Mesenchymal stem cell (in vitro differentiated cells and primary cell): ENCODE results near the gene NRROS.

Experiments used
- DNase-seq: peaks from one replicate; pipeline ENCODE4 v3.0.0-alpha.2; 2013
- H2AFZ ChIP-seq: one replicate; pipeline ENCODE4 v1.6.1; 2013; ENCODE audit warnings: low read depth, mild to moderate bottlenecking, control low read depth, inconsistent platforms, low read length, moderate library complexity
- H2AK5ac ChIP-seq: 2 replicates; pipeline ENCODE4 v1.6.1; 2013; ENCODE audit warnings: low read length, moderate library complexity, mild to moderate bottlenecking, inconsistent platforms; ENCODE audit not compliant: severe bottlenecking
- H2BK120ac ChIP-seq: one replicate; pipeline ENCODE4 v1.6.1; 2013; ENCODE audit warnings: low read depth, mild to moderate bottlenecking, inconsistent platforms, low read length, moderate library complexity
- H2BK12ac ChIP-seq, 2 experiments: one replicate each; pipeline ENCODE4 v1.6.1; 2013; ENCODE audit warnings: inconsistent platforms in 2 of 2, low read length in 2 of 2, mild to moderate bottlenecking in 2 of 2, moderate library complexity in 2 of 2, control low read depth in 1 of 2
- H2BK15ac ChIP-seq: one replicate; pipeline ENCODE4 v1.6.1; 2013; ENCODE audit warnings: mild to moderate bottlenecking, low read depth, inconsistent platforms; ENCODE audit not compliant: poor library complexity, severe bottlenecking
- H2BK5ac ChIP-seq: 2 replicates; pipeline ENCODE4 v1.6.1; 2013; ENCODE audit warnings: low read depth, mild to moderate bottlenecking, low read length, control low read depth, inconsistent platforms; ENCODE audit not compliant: poor library complexity, severe bottlenecking
- H3K14ac ChIP-seq, 2 experiments: one replicate each; pipeline ENCODE4 v1.6.1; 2013; ENCODE audit warnings: inconsistent platforms in 2 of 2, low read length in 2 of 2, control low read depth in 1 of 2, mild to moderate bottlenecking in 1 of 2, moderate library complexity in 1 of 2
- H3K18ac ChIP-seq, 2 experiments: one replicate each; pipeline ENCODE4 v1.6.1; 2013; ENCODE audit warnings: inconsistent platforms in 2 of 2, low read length in 2 of 2, control low read depth in 1 of 2, low read depth in 1 of 2, mild to moderate bottlenecking in 1 of 2
- H3K23ac ChIP-seq, 2 experiments: one replicate each; pipeline ENCODE4 v1.6.1; 2013; ENCODE audit warnings: inconsistent platforms in 2 of 2, low read length in 2 of 2, mild to moderate bottlenecking in 2 of 2, moderate library complexity in 2 of 2, control low read depth in 1 of 2
- H3K27ac ChIP-seq: 2 replicates; pipeline ENCODE4 v1.5.1; 2013; ENCODE audit warnings: mild to moderate bottlenecking, moderate library complexity, low read length, control low read depth, inconsistent platforms; ENCODE audit not compliant: poor library complexity, severe bottlenecking
- H3K27me3 ChIP-seq, 2 experiments: 2 replicates each; pipeline versions ENCODE4 v1.6.1 to v1.7.0; 2013; ENCODE audit warnings: low read length in 2 of 2, mild to moderate bottlenecking in 2 of 2, moderate library complexity in 2 of 2, control low read depth in 1 of 2, inconsistent platforms in 1 of 2; ENCODE audit not compliant: control insufficient read depth in 1 of 2, insufficient read depth in 1 of 2
- H3K36me3 ChIP-seq, 2 experiments: 2 replicates each; pipeline versions ENCODE4 v1.6.1 to v1.7.0; 2013; ENCODE audit warnings: low read length in 2 of 2, control low read depth in 1 of 2, inconsistent platforms in 1 of 2, low read depth in 1 of 2, mild to moderate bottlenecking in 1 of 2; ENCODE audit not compliant: insufficient read depth in 2 of 2, control insufficient read depth in 1 of 2
- H3K4ac ChIP-seq, 2 experiments: one replicate each; pipeline ENCODE4 v1.6.1; 2013; ENCODE audit warnings: inconsistent platforms in 2 of 2, low read length in 2 of 2, mild to moderate bottlenecking in 2 of 2, moderate library complexity in 2 of 2, control low read depth in 1 of 2, low read depth in 1 of 2
- H3K4me1 ChIP-seq: 2 replicates; pipeline ENCODE4 v1.6.1; 2013; ENCODE audit warnings: low read depth, low read length, control low read depth; ENCODE audit not compliant: control insufficient read depth, insufficient read depth
- H3K4me2 ChIP-seq: 2 replicates; pipeline ENCODE4 v1.6.1; 2013; ENCODE audit warnings: low read length, mild to moderate bottlenecking, inconsistent platforms; ENCODE audit not compliant: poor library complexity, severe bottlenecking
- H3K4me3 ChIP-seq, 2 experiments: 2 replicates each; pipeline versions ENCODE4 v1.5.1 to v1.7.0; 2013; ENCODE audit warnings: low read length in 2 of 2, mild to moderate bottlenecking in 2 of 2, control low read depth in 1 of 2, low read depth in 1 of 2; ENCODE audit not compliant: insufficient read depth in 1 of 2
- H3K79me1 ChIP-seq: replicated peaks from 2 replicates; pipeline ENCODE4 v1.6.1; 2013; ENCODE audit warnings: mild to moderate bottlenecking, control low read depth, low read length, inconsistent platforms; ENCODE audit not compliant: poor library complexity, severe bottlenecking
- H3K9ac ChIP-seq: 2 replicates; pipeline ENCODE4 v1.7.0; 2013; ENCODE audit warnings: mild to moderate bottlenecking, low read length, moderate library complexity
- H3K9me3 ChIP-seq: 2 replicates; pipeline ENCODE4 v1.7.0; 2013; ENCODE audit warnings: mild to moderate bottlenecking, low read length; ENCODE audit not compliant: control insufficient read depth
- H4K8ac ChIP-seq: one replicate; pipeline ENCODE4 v1.6.1; 2013; ENCODE audit warnings: inconsistent platforms, mild to moderate bottlenecking, low read length, moderate library complexity
- H4K91ac ChIP-seq: one replicate; pipeline ENCODE4 v1.6.1; 2013; ENCODE audit warnings: mild to moderate bottlenecking, low read length, inconsistent platforms
- whole genome bisulfite sequencing: methylation state at CpG from one replicate; pipeline ENCODE4 v1.1.7; 2013; ENCODE audit warnings: mixed read lengths; 5-methylcytosine and 5-hydroxymethylcytosine counted together

The NRROS gene

GRCh38 chr3:196599734-196600128 lies 39.8 kb upstream of the NRROS start:
- no peak overlapping the region for H3K27ac ChIP-seq
- H3K14ac ChIP-seq, result no peak overlapping the region
- no peak overlapping the region for H2BK12ac ChIP-seq
- H3K4ac ChIP-seq, result no peak overlapping the region
- peaks cover 13 to 35% of the 10 kb centered on the region in 2 experiments for H3K27me3 ChIP-seq
- H2BK15ac ChIP-seq, result no peak overlapping the region
- H2AFZ ChIP-seq, result no peak overlapping the region
- no peak overlapping the region for H4K91ac ChIP-seq
- no peak overlapping the region for H2BK5ac ChIP-seq
- H3K9ac ChIP-seq, result no peak overlapping the region
- no peak overlapping the region for H2AK5ac ChIP-seq
- no peaks in the 10 kb centered on the region for H3K36me3 ChIP-seq
- no peak overlapping the region for H3K4me3 ChIP-seq
- no peaks in the 10 kb centered on the region for H3K79me1 ChIP-seq
- DNase-seq, result peak; percentile 34
- H3K23ac ChIP-seq, result no peak overlapping the region
- H3K4me2 ChIP-seq, result no peak overlapping the region
- H4K8ac ChIP-seq, result no peak overlapping the region
- no peaks in the 10 kb centered on the region for H3K4me1 ChIP-seq
- no peak overlapping the region for H2BK120ac ChIP-seq
- H3K9me3 ChIP-seq, result no peaks in the 10 kb centered on the region
- H3K18ac ChIP-seq, result no peak overlapping the region
- 41% methylated on average over 3 of the region's 5 CpGs for WGBS

- H3K36me3 ChIP-seq, result no peaks in the 10 kb centered on the region
- H3K23ac ChIP-seq, result no peak overlapping the region
- no peak overlapping the region for H3K9ac ChIP-seq
- no peak overlapping the region for H3K27ac ChIP-seq
- H4K8ac ChIP-seq, result no peak overlapping the region
- no peaks in the 10 kb centered on the region for H3K79me1 ChIP-seq
- no peak overlapping the region for H3K4me2 ChIP-seq
- no peak overlapping the region for H2BK120ac ChIP-seq
- H4K91ac ChIP-seq, result no peak overlapping the region
- H2BK12ac ChIP-seq, result no peak overlapping the region
- H2AFZ ChIP-seq, result no peak overlapping the region
- H3K4me1 ChIP-seq, result no peaks in the 10 kb centered on the region
- H2AK5ac ChIP-seq, result no peak overlapping the region
- H3K4ac ChIP-seq, result no peak overlapping the region
- H3K9me3 ChIP-seq, result no peaks in the 10 kb centered on the region
- H2BK5ac ChIP-seq, result no peak overlapping the region
- H3K18ac ChIP-seq, result no peak overlapping the region
- H3K4me3 ChIP-seq, result no peak overlapping the region
- WGBS, result 95% methylated on average over 7 of the region's 7 CpGs
- DNase-seq, result no peak
- no peak overlapping the region for H3K14ac ChIP-seq
- no peak overlapping the region for H2BK15ac ChIP-seq
- peaks cover 13 to 31% of the 10 kb centered on the region in 2 experiments for H3K27me3 ChIP-seq
These were observed 39.1 kb upstream of the NRROS start for GRCh38 chr3:196600359-196600758.

GRCh38 chr3:196602673-196603072 lies 36.8 kb upstream of the NRROS start:
- Histone ChIP-seq H3K9ac (no peak overlapping the region), H3K4me3 (no peak overlapping the region), H2BK12ac (no peak overlapping the region), H2BK5ac (no peak overlapping the region), H3K23ac (no peak overlapping the region), H4K91ac (no peak overlapping the region), H2AFZ (no peak overlapping the region), H3K9me3 (no peaks in the 10 kb centered on the region), H3K4me1 (no peaks in the 10 kb centered on the region), H2BK15ac (no peak overlapping the region), H3K27me3 (peaks cover 4 to 14% of the 10 kb centered on the region in 2 experiments), H2BK120ac (no peak overlapping the region), H3K27ac (no peak overlapping the region), H3K79me1 (no peaks in the 10 kb centered on the region), H4K8ac (no peak overlapping the region), H2AK5ac (no peak overlapping the region), H3K18ac (no peak overlapping the region), H3K36me3 (no peaks in the 10 kb centered on the region), H3K14ac (no peak overlapping the region), H3K4ac (no peak overlapping the region), H3K4me2 (no peak overlapping the region)
- 97% methylated on average over 6 of the region's 6 CpGs for WGBS
- no peak for DNase-seq

GRCh38 chr3:196603683-196604082 lies 35.8 kb upstream of the NRROS start:
- H3K4me2 ChIP-seq, result no peak overlapping the region
- H3K4ac ChIP-seq, result no peak overlapping the region
- H3K9ac ChIP-seq, result no peak overlapping the region
- no peak overlapping the region for H2BK5ac ChIP-seq
- peaks cover 4 to 9% of the 10 kb centered on the region in 2 experiments for H3K27me3 ChIP-seq
- H2BK12ac ChIP-seq, result no peak overlapping the region
- 82% methylated on average over 7 of the region's 7 CpGs for WGBS
- H3K9me3 ChIP-seq, result no peaks in the 10 kb centered on the region
- no peak overlapping the region for H2AFZ ChIP-seq
- H2BK120ac ChIP-seq, result no peak overlapping the region
- no peaks in the 10 kb centered on the region for H3K36me3 ChIP-seq
- H4K91ac ChIP-seq, result no peak overlapping the region
- H3K4me3 ChIP-seq, result no peak overlapping the region
- H3K23ac ChIP-seq, result no peak overlapping the region
- H3K4me1 ChIP-seq, result no peaks in the 10 kb centered on the region
- peak overlapping the region in 1 of 2 experiments; percentile 43 for H3K18ac ChIP-seq
- no peak overlapping the region for H3K14ac ChIP-seq
- no peak for DNase-seq
- H2BK15ac ChIP-seq, result no peak overlapping the region
- H3K27ac ChIP-seq, result no peak overlapping the region
- no peaks in the 10 kb centered on the region for H3K79me1 ChIP-seq
- no peak overlapping the region for H4K8ac ChIP-seq
- H2AK5ac ChIP-seq, result no peak overlapping the region
